Measurements from ENCODE around the gene CARD9.
"Not testable (repeated sequence)": the region's sequence is repeated elsewhere in the genome, so short reads cannot be mapped to it uniquely, and the experiment has no call there.

Gene CARD9

GRCh38 chr9:136353757-136354488 is 19.5 kb downstream of the CARD9 start:
- no peak for TF ChIP-seq CTCF (conservative IDR thresholded peaks at IDR 0.05; ENCODE audit: low read depth, low read length)
- Histone ChIP-seq H3K27ac (no peak overlapping the region), H2AFZ (ENCODE audit: low read depth) (no peak overlapping the region), H3K4me1 (ENCODE audit: low read depth, poor library complexity, severe bottlenecking) (no peaks in the 10 kb centered on the region), H3K4me3 (IDR thresholded peaks at IDR 0.05; ENCODE audit: insufficient read depth, low read depth, low read length) (no peak overlapping the region), H4K20me1 (ENCODE audit: insufficient read depth) (no peaks in the 10 kb centered on the region), H3K27me3 (ENCODE audit: insufficient read depth, low read depth) (peaks cover 72% of the 10 kb centered on the region), H3K36me3 (ENCODE audit: insufficient read depth) (no peaks in the 10 kb centered on the region), H3K9ac (no peak overlapping the region), H3K79me2 (ENCODE audit: insufficient read depth, low read depth) (no peaks in the 10 kb centered on the region), H3K4me2 (no peak overlapping the region)

- Histone ChIP-seq H3K36me3 (ENCODE audit: insufficient read depth) (no peaks in the 10 kb centered on the region), H3K79me2 (ENCODE audit: insufficient read depth, low read depth) (no peaks in the 10 kb centered on the region), H3K27me3 (ENCODE audit: insufficient read depth, low read depth) (peaks cover 79% of the 10 kb centered on the region), H3K4me2 (no peak overlapping the region), H3K27ac (no peak overlapping the region), H2AFZ (ENCODE audit: low read depth) (no peak overlapping the region), H3K4me3 (IDR thresholded peaks at IDR 0.05; ENCODE audit: insufficient read depth, low read depth, low read length) (no peak overlapping the region), H4K20me1 (ENCODE audit: insufficient read depth) (no peaks in the 10 kb centered on the region), H3K4me1 (ENCODE audit: low read depth, poor library complexity, severe bottlenecking) (no peaks in the 10 kb centered on the region), H3K9ac (no peak overlapping the region)
- TF ChIP-seq CTCF (conservative IDR thresholded peaks at IDR 0.05; ENCODE audit: low read depth, low read length): no peak
Measured at GRCh38 chr9:136353088-136353487, 20.4 kb downstream of the CARD9 start.

- no peak overlapping the region for H3K9ac ChIP-seq
- H3K27ac ChIP-seq: no peak overlapping the region
- no peak overlapping the region for H2AFZ ChIP-seq (ENCODE audit: low read depth)
- H3K79me2 ChIP-seq (ENCODE audit: insufficient read depth, low read depth): no peaks in the 10 kb centered on the region
- H3K27me3 ChIP-seq (ENCODE audit: insufficient read depth, low read depth): peaks cover 83% of the 10 kb centered on the region
- no peak for TF ChIP-seq CTCF (conservative IDR thresholded peaks at IDR 0.05; ENCODE audit: low read depth, low read length)
- no peak overlapping the region for H3K4me2 ChIP-seq
- no peaks in the 10 kb centered on the region for H3K36me3 ChIP-seq (ENCODE audit: insufficient read depth)
- H4K20me1 ChIP-seq (ENCODE audit: insufficient read depth): no peaks in the 10 kb centered on the region
- H3K4me3 ChIP-seq (IDR thresholded peaks at IDR 0.05; ENCODE audit: insufficient read depth, low read depth, low read length): no peak overlapping the region
- H3K4me1 ChIP-seq (ENCODE audit: low read depth, poor library complexity, severe bottlenecking): no peaks in the 10 kb centered on the region
Measured at GRCh38 chr9:136352682-136353081, 20.8 kb downstream of the CARD9 start.

- H3K4me1 ChIP-seq (ENCODE audit: low read depth, poor library complexity, severe bottlenecking); H2AFZ ChIP-seq (ENCODE audit: low read depth); H4K20me1 ChIP-seq (ENCODE audit: insufficient read depth); H3K36me3 ChIP-seq (ENCODE audit: insufficient read depth); H3K79me2 ChIP-seq (ENCODE audit: insufficient read depth, low read depth); H3K9ac ChIP-seq; H3K4me3 ChIP-seq (IDR thresholded peaks at IDR 0.05; ENCODE audit: insufficient read depth, low read depth, low read length); H3K4me2 ChIP-seq; H3K27ac ChIP-seq: not testable (repeated sequence)
- peaks cover 85% of the 10 kb centered on the region for H3K27me3 ChIP-seq (ENCODE audit: insufficient read depth, low read depth)
Measured at GRCh38 chr9:136351868-136352267, 21.6 kb downstream of the CARD9 start.

GRCh38 chr9:136351252-136351800 is 22.1 kb downstream of the CARD9 start:
- Histone ChIP-seq H4K20me1 (ENCODE audit: insufficient read depth) (no peaks in the 10 kb centered on the region), H3K36me3 (ENCODE audit: insufficient read depth) (no peaks in the 10 kb centered on the region), H3K27me3 (ENCODE audit: insufficient read depth, low read depth) (peaks cover 85% of the 10 kb centered on the region), H3K4me1 (ENCODE audit: low read depth, poor library complexity, severe bottlenecking) (no peaks in the 10 kb centered on the region), H3K4me3 (IDR thresholded peaks at IDR 0.05; ENCODE audit: insufficient read depth, low read depth, low read length) (no peak overlapping the region), H3K79me2 (ENCODE audit: insufficient read depth, low read depth) (no peaks in the 10 kb centered on the region), H3K4me2 (no peak overlapping the region), H3K27ac (no peak overlapping the region), H3K9ac (no peak overlapping the region), H2AFZ (ENCODE audit: low read depth) (no peak overlapping the region)
- TF ChIP-seq CTCF (conservative IDR thresholded peaks at IDR 0.05; ENCODE audit: low read depth, low read length): no peak

All from KMS-11 (cell line).